K562 (cell line): ENCODE results near the gene ZNF521. TPM values are rescaled to one million over a fixed set of nuclear protein-coding genes. Genes with fewer than 3 reads are reported as not detected.

Experiments
- ATAC-seq: fragments of 200-7000 bp; cut with Tn5 transposase; 3 replicates; pipeline ENCODE4 v1.9.1; 2020; ENCODE audit warnings: moderate library complexity
- BruUV-seq: library from RNA; stranded (reverse); fragments of 400-500 nt; replicated peaks from 2 replicates; lab custom pipeline; 2021; lab: Mats Ljungman, UMichigan
- CTCF ChIA-PET: fragments of 300-600 bp; formaldehyde crosslinking; extraction: SDS; loops from one replicate; lab custom pipeline; 2021; ENCODE audit warnings: low intra/inter-chr PET ratio; lab: Yijun Ruan, JAX
- POLR2A ChIA-PET: fragments of 300-600, 350-650 bp; sonication (Branson Sonifier 250); formaldehyde crosslinking; extraction: SDS; loops from one replicate; lab custom pipeline; 2021; ENCODE audit warnings: antibody characterized with exemption, inconsistent platforms; lab: Yijun Ruan, JAX
- DNase-seq, 4 experiments: peaks; one replicate each; pipeline versions ENCODE4 v3.0.0 to v3.0.0-alpha.2; 2011 to 2018; ENCODE audit warnings: low spot score in 3 of 4, mixed read lengths in 3 of 4; ENCODE audit errors: extremely low read depth in 1 of 4
- FAIRE-seq: peaks from 2 replicates; lab custom pipeline; 2011; peaks lifted over from hg19 to GRCh38; lab: Jason Lieb, UNC
- H2AFZ ChIP-seq: 2 replicates; pipeline ENCODE4 v1.6.0; 2011; ENCODE audit warnings: low read depth, low read length, control low read depth, inconsistent platforms
- H3K27ac ChIP-seq: fragments of 200-600 bp; 3 replicates; pipeline ENCODE4 v1.8.0; 2011; ENCODE audit warnings: low read depth, mild to moderate bottlenecking, control low read depth, inconsistent platforms, low read length, moderate library complexity, mixed read lengths; ENCODE audit errors: extremely low read depth
- H3K27me3 ChIP-seq, 2 experiments: fragments of 300-600 bp in 1 of 2; 2 replicates in 1 of 2; 3 replicates in 1 of 2; pipeline versions ENCODE4 v1.6.0 to v1.8.0; 2011; ENCODE audit warnings: inconsistent platforms in 2 of 2, low read length in 2 of 2, mild to moderate bottlenecking in 1 of 2, mixed read lengths in 1 of 2, moderate library complexity in 1 of 2; ENCODE audit not compliant: control insufficient read depth in 2 of 2, insufficient read depth in 2 of 2
- H3K36me3 ChIP-seq: fragments of 300-600 bp; 3 replicates; pipeline ENCODE4 v1.8.0; 2011; ENCODE audit warnings: mild to moderate bottlenecking, low read length, inconsistent platforms; ENCODE audit not compliant: control insufficient read depth, insufficient read depth
- H3K4me1 ChIP-seq, 2 experiments: fragments of 200-600 bp in 1 of 2; replicated peaks in 1 of 2; 2 replicates in 1 of 2; 3 replicates in 1 of 2; pipeline versions ENCODE4 v1.5.1 to v1.8.0; 2011; ENCODE audit warnings: inconsistent platforms in 2 of 2, low read length in 2 of 2, mild to moderate bottlenecking in 1 of 2, mixed read lengths in 1 of 2, moderate library complexity in 1 of 2; ENCODE audit not compliant: control insufficient read depth in 2 of 2, insufficient read depth in 2 of 2
- H3K4me2 ChIP-seq: 2 replicates; pipeline ENCODE4 v1.6.1; 2011; ENCODE audit warnings: low read length, control low read depth, inconsistent platforms, mixed read lengths; ENCODE audit not compliant: insufficient read depth
- H3K4me3 ChIP-seq: fragments of 200-600 bp; sonication (generic), shearing (Covaris generic); 2 replicates; pipeline ENCODE4 v1.5.1; 2016; ENCODE audit warnings: control low read depth, inconsistent platforms
- H3K79me2 ChIP-seq: fragments of 200-600 bp; 3 replicates; pipeline ENCODE4 v1.8.0; 2011; ENCODE audit warnings: low read length, inconsistent platforms; ENCODE audit not compliant: control insufficient read depth, insufficient read depth
- H3K9ac ChIP-seq, 2 experiments: 2 replicates each; pipeline versions ENCODE4 v1.6.0 to v1.6.1; 2011; ENCODE audit warnings: low read depth in 2 of 2, low read length in 2 of 2, control low read depth in 1 of 2, inconsistent platforms in 1 of 2, mild to moderate bottlenecking in 1 of 2, mixed read lengths in 1 of 2; ENCODE audit not compliant: insufficient read depth in 1 of 2
- H3K9me1 ChIP-seq: one replicate; pipeline ENCODE4 v1.6.0; 2011; ENCODE audit warnings: inconsistent platforms, mild to moderate bottlenecking, low read length, moderate library complexity; ENCODE audit not compliant: control insufficient read depth, insufficient read depth
- H3K9me3 ChIP-seq: replicated peaks from 2 replicates; pipeline ENCODE4 v1.5.1; 2011; ENCODE audit warnings: low read depth, low read length, inconsistent platforms; ENCODE audit not compliant: control insufficient read depth, insufficient read depth
- H4K20me1 ChIP-seq: replicated peaks from 2 replicates; pipeline ENCODE4 v1.6.1; 2011; ENCODE audit warnings: low read length, inconsistent platforms, mixed read lengths; ENCODE audit not compliant: control insufficient read depth, insufficient read depth
- ELF4 ChIP-seq: fragments of 450-650 bp; formaldehyde crosslinking; IDR thresholded peaks from 2 replicates; pipeline ENCODE4 v1.4.0; 2022; ENCODE audit warnings: missing genetic modification characterization
- FOSL1 ChIP-seq: fragments of 200-800 bp; sonication (Bioruptor generic); conservative IDR thresholded peaks from 2 replicates; pipeline ENCODE4 v1.6.1; 2016; ENCODE audit warnings: missing genetic modification characterization, missing compliant biosample characterization
- MNT ChIP-seq, 2 experiments: fragments of 450-650 bp; conservative IDR thresholded peaks; 2 replicates each; pipeline ENCODE4 v1.6.1; 2017; ENCODE audit warnings: mild to moderate bottlenecking in 2 of 2, moderate library complexity in 2 of 2
- NR2C1 ChIP-seq, 2 experiments: fragments of 450-650 bp; IDR thresholded peaks; 2 replicates each; pipeline ENCODE4 v1.6.1; 2017; ENCODE audit warnings: mild to moderate bottlenecking in 2 of 2, antibody characterized with exemption in 1 of 2, inconsistent platforms in 1 of 2, missing compliant biosample characterization in 1 of 2, missing genetic modification characterization in 1 of 2
- TEAD1 ChIP-seq, 2 experiments: fragments of 450-650 bp in 1 of 2; sonication (generic) in 1 of 2; formaldehyde crosslinking; IDR thresholded peaks; 2 replicates each; pipeline versions ENCODE4 v1.4.0 to v1.8.0; 2020 to 2022; ENCODE audit warnings: mild to moderate bottlenecking in 2 of 2, missing genetic modification reagents in 1 of 2
- TOE1 ChIP-seq, 2 experiments: fragments of 450-650 bp in 1 of 2; sonication (generic) in 1 of 2; formaldehyde crosslinking in 1 of 2; IDR thresholded peaks; 2 replicates each; pipeline versions ENCODE4 v1.7.1 to v1.8.0; 2016 to 2022; ENCODE audit warnings: borderline replicate concordance in 2 of 2, mild to moderate bottlenecking in 2 of 2, antibody characterized with exemption in 1 of 2, inconsistent platforms in 1 of 2, low read depth in 1 of 2, missing genetic modification reagents in 1 of 2, moderate library complexity in 1 of 2
- ZBTB8A ChIP-seq: fragments of 450-650 bp; IDR thresholded peaks from 2 replicates; pipeline ENCODE4 v1.6.1; 2018; ENCODE audit warnings: mild to moderate bottlenecking, moderate library complexity; ENCODE audit not compliant: partially characterized antibody
- ZNF175 ChIP-seq: fragments of 200-800 bp; sonication (Bioruptor generic); IDR thresholded peaks from 2 replicates; pipeline ENCODE4 v1.6.1; 2016; ENCODE audit warnings: low read depth, mild to moderate bottlenecking, missing genetic modification characterization, missing compliant biosample characterization
- ZNF347 ChIP-seq: fragments of 450-650 bp; formaldehyde crosslinking; IDR thresholded peaks from 2 replicates; pipeline ENCODE4 v1.4.0; 2020; ENCODE audit warnings: low read depth, mild to moderate bottlenecking, moderate library complexity
- WGBS: fragments of 100-300 bp; shearing (Covaris generic); methylation state at CpG from one replicate; pipeline ENCODE4 v1.1.6; 2016; ENCODE audit warnings: low coverage, mixed read lengths; ENCODE audit not compliant: insufficient coverage; ENCODE audit errors: missing lambda C conversion rate; 5-methylcytosine and 5-hydroxymethylcytosine counted together
- in situ Hi-C: fragments of 300-500 bp; cut with MboI; formaldehyde crosslinking; loops from 4 replicates; pipeline ENCODE4 v1.15.0; 2018; ENCODE audit warnings: inconsistent platforms, mixed read lengths
- intact Hi-C: fragments of 100-400 bp; cut with micrococcal nuclease; formaldehyde crosslinking; loops from 2 replicates; pipeline ENCODE4 v1.14.2; 2022
- polyA plus RNA-seq, 8 experiments: library from polyadenylated mRNA; depleted of rRNA in 4 of 8; stranded (reverse) in 5 of 8; unstranded in 3 of 8; fragments of >200 nt; fragmentation: Nextera tagmentation in 2 of 8; fragmentation: Illumina TruSeq in 1 of 8; extraction: Ambion mirVana in 2 of 8; extraction: Trizol in 1 of 8; gene quantifications; 2 replicates each; pipeline versions ENCODE4 v1.2.1 to v1.2.3, GENCODE V29; 2011 to 2014; ENCODE audit warnings: inconsistent platforms in 1 of 8, missing spikeins in 1 of 8
- total RNA-seq, 7 experiments: library from RNA; depleted of rRNA in 6 of 7; stranded (reverse); fragments of >200 nt in 6 of 7; fragmentation: Illumina TruSeq in 2 of 7; extraction: Trizol in 2 of 7; gene quantifications; 2 replicates each; pipeline versions ENCODE4 v1.2.1 to v1.2.3, GENCODE V29; 2011 to 2021; ENCODE audit warnings: low replicate concordance in 1 of 7
- TF ChIP-seq, protein P1 (sequence below): sonication (generic); formaldehyde crosslinking; IDR thresholded peaks from 2 replicates; pipeline ENCODE4 v1.8.0; 2022; ENCODE audit warnings: mild to moderate bottlenecking, missing genetic modification reagents
- TF ChIP-seq, protein P2 (sequence below): fragments of 250-450 bp; sonication (Bioruptor Pico); IDR thresholded peaks from 2 replicates; pipeline ENCODE4 v1.4.0; 2020

Gene ZNF521
- total and polyA plus RNA-seq, 9 of the 15 experiments (the other 6 are each of a cell fraction or from before 2014, with no cell fraction given): 1.2 to 5.8 (median 1.6) TPM

DNA sequence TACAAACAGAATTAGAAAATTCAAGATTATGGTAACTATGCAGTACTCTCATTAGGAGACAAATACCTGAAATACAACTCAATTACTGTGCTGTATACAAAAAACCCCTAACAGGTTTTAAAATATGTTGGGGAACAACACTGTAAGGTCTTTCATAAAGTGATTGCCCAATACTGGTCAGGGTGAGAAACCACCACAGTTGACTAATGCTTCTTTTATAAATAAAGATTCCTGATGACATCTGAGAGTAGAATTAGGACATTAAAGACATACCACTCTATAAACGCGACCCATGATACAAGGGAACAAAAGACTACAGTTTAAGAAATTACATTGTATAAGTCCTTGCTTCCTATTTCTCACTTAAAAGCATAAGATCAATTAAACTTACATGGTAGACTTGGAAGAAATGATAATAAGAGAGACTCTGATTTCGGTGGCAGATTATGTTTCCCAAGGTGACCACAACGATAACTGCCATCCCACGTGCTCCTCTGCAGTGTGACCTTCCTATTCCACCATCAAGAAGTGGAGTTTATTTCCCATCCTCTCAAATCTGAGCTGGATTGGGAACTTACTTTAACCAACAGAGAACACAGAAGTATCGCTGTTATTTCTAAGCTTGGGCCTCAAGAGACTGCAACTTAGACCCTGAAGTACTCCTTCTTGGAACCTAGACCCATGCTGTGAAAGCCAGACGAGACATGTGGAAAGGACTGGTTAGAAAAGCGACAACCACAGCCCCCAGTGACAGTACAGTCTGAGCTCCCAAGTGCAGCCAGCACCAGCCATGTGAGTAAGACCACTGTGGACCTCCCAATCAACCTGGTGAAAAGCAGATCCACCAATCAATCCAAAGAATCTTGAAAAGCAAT is 52.3 kb downstream of the ZNF521 start (continued):
- TF ChIP-seq FOSL1 (tag) (peak; percentile 53; the same call in 1 of the 2 replicates), ELF4 (no peak)
- TF ChIP-seq, protein P1, sequence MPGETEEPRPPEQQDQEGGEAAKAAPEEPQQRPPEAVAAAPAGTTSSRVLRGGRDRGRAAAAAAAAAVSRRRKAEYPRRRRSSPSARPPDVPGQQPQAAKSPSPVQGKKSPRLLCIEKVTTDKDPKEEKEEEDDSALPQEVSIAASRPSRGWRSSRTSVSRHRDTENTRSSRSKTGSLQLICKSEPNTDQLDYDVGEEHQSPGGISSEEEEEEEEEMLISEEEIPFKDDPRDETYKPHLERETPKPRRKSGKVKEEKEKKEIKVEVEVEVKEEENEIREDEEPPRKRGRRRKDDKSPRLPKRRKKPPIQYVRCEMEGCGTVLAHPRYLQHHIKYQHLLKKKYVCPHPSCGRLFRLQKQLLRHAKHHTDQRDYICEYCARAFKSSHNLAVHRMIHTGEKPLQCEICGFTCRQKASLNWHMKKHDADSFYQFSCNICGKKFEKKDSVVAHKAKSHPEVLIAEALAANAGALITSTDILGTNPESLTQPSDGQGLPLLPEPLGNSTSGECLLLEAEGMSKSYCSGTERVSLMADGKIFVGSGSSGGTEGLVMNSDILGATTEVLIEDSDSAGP (CRISPR knock-in tag): no peak
- TF ChIP-seq, all 486 proteins: peak for 4

- in situ Hi-C loops: no loop called here
- no peak for TF ChIP-seq ZBTB8A
- peak in 1 of 2 experiments; percentile 85; a peak in 2 of 4 replicates for TF ChIP-seq TEAD1 (CRISPR knock-in tag; IDR thresholded peaks at IDR 0.05)
- TF ChIP-seq, protein P2, sequence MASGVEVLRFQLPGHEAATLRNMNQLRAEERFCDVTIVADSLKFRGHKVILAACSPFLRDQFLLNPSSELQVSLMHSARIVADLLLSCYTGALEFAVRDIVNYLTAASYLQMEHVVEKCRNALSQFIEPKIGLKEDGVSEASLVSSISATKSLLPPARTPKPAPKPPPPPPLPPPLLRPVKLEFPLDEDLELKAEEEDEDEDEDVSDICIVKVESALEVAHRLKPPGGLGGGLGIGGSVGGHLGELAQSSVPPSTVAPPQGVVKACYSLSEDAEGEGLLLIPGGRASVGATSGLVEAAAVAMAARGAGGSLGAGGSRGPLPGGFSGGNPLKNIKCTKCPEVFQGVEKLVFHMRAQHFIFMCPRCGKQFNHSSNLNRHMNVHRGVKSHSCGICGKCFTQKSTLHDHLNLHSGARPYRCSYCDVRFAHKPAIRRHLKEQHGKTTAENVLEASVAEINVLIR (CRISPR knock-in tag): peak; percentile 75
- peak; percentile 84; the same call in 1 of the 2 replicates for TF ChIP-seq TOE1 (IDR thresholded peaks at IDR 0.05; ENCODE audit: borderline replicate concordance)
- no peak for TF ChIP-seq TOE1 (CRISPR knock-in tag; IDR thresholded peaks at IDR 0.05; ENCODE audit: borderline replicate concordance, low read depth)
- TF ChIP-seq ZNF347 (CRISPR knock-in tag): no peak
- TF ChIP-seq MNT (conservative IDR thresholded peaks at IDR 0.05): peak; percentile 47 to 65; a peak in 1 of 4 replicates
- no peak for TF ChIP-seq NR2C1 (IDR thresholded peaks at IDR 0.05)
- 0 out of 2 replicates have a peak, but pooled peaks have one; percentile 26 for TF ChIP-seq NR2C1 (tag; IDR thresholded peaks at IDR 0.05)
- peak; percentile 87 for TF ChIP-seq ZNF175 (CRISPR knock-in tag)
Measured at GRCh38 chr18:25298853-25299274, 53.1 kb downstream of the ZNF521 start.

More at GRCh38 chr18:25298853-25299274, 53.1 kb downstream of the ZNF521 start:
- WGBS: 0% methylated on average over 4 of the region's 4 CpGs
- Histone ChIP-seq H3K9ac (no peak overlapping the region), H3K4me3 (no peak overlapping the region), H3K4me1 (no peaks in the 10 kb centered on the region), H2AFZ (no peak overlapping the region), H3K79me2 (no peaks in the 10 kb centered on the region), H3K9me1 (no peaks in the 10 kb centered on the region), H3K27ac (no peak overlapping the region), H3K36me3 (no peaks in the 10 kb centered on the region), H3K27me3 (no peaks in the 10 kb centered on the region), H4K20me1 (no peaks in the 10 kb centered on the region), H3K4me2 (no peak overlapping the region), H3K9me3 (no peaks in the 10 kb centered on the region)
- CTCF ChIA-PET: no interaction called here
- no TSS peak for BruUV-seq
- ATAC-seq: peak; percentile 55; the same call in 2 of the 3 replicates
- peak; percentile 19 for FAIRE-seq
- peak; percentile 19 to 53 (median 38) for DNase-seq
- intact Hi-C loops: no loop called here
- POLR2A ChIA-PET: no interaction called here
